Skin of body (tissue), 2 donors: Measurements from ENCODE around the gene RALGAPA2. TPM values are rescaled to one million over a fixed set of nuclear protein-coding genes. Genes with fewer than 3 reads are reported as not detected.

Source experiments
- DNase-seq: peaks from one replicate; lab custom pipeline; 2025; lab: John Stamatoyannopoulos, UW
- total RNA-seq: library from RNA; depleted of rRNA; stranded (reverse); fragments of >200 nt; gene quantifications from one replicate; pipeline ENCODE4 v1.2.3, GENCODE V29; 2014

Gene RALGAPA2
- total RNA-seq, 1 donor from 2014 or later: 31.9 TPM

GRCh38 chr20:20721489-20721888, 9.0 kb upstream of the RALGAPA2 start:
- DNase-seq: no peak

DNA sequence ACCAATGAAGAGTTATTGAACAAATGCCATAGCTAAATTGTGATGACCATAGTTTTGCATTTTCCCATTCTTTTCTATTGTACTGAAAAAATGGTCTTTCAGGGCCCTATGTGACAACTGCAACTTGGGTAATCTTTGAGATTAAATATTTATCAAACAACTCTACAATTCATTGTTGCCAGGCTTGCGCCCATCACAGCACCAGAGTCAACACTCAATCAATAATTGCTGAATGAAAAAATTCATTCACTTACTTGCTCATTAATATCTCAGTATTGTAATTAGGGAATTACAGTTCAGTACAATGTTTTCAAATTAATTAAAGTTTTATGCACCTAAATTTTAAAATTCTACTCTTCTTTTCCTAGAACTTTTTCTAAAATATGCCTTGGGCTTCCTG, 7.7 kb upstream of the RALGAPA2 start:
- no peak for DNase-seq

GRCh38 chr20:20719411-20719810, 7.0 kb upstream of the RALGAPA2 start:
- DNase-seq: no peak

DNA sequence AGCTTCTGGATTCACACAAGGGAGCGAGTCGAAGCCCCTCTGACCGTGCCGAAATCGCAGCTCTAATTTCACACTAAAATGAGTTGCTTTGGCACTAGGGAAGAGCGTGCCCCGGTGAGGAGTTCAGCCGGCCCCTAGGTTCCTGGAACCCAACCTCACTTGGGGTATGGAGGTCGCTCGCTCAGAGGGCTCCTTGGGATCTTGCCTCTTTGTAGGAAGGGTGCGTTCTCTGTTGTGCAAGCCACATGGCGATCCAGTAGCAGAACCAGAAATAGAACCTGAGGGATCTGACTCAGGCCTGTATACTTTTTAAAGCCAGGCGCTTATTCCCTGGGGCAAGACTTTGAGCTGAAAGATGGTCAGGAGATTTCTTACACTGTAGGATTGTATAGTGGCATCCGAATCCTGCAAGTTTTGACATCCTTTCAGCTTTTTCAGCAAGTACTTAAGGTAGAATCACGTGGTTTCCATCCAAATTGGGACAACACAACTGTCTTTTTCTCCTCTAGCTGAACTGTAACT, 861 bp upstream of the RALGAPA2 start:
- no peak for DNase-seq

DNA sequence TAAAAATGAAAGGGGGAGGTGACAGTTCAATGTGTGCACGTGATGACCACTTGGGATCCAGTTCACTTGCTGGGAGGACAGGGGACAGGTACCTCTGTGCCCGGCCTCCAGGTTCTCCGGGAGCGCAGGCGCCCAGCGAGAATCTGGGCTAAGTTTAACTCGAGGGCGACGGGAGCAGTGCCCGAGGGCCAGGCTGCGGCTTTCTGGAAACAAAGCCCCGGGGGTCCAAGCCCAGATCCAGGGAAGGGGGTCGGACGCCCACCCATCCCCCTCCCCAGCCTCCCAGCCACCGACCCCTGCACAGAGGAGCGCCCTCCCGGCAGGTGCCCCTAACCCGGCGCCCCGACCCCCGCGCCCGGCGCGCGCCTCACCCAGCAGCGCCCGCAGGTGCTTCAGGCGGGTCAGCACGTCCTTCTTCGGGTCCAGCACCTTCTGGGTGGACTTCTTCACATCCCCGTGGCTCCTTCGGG, 405 bp downstream of the RALGAPA2 start:
- DNase-seq: no peak

- no peak for DNase-seq
These were observed 1.0 kb downstream of the RALGAPA2 start for GRCh38 chr20:20711413-20711812.

- DNase-seq: no peak
These were observed 1.8 kb downstream of the RALGAPA2 start for GRCh38 chr20:20710443-20711315.

GRCh38 chr20:20709887-20710286, 2.6 kb downstream of the RALGAPA2 start:
- no peak for DNase-seq

GRCh38 chr20:20706285-20706684, 6.2 kb downstream of the RALGAPA2 start:
- no peak for DNase-seq

GRCh38 chr20:20702330-20703245, 9.9 kb downstream of the RALGAPA2 start:
- DNase-seq: no peak

DNA sequence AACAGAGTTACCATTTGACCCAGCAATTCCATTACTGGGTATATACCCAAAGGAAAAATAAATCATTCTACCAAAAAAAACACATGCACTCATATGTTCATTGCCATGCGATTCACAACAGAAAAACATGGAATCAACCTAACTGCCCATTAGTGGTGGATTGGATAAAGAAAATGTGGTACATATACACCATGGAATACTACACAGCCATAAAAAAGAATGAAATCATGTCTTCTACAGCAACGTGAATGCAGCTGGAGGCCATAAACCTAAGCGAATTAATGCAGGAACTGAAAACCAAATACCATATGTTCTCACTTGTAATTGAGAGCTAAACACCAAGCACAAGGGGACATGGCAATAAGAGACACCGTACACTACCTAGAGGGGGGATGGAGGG, 12.5 kb downstream of the RALGAPA2 start:
- no peak for DNase-seq

GRCh38 chr20:20699144-20699543, 13.3 kb downstream of the RALGAPA2 start:
- no peak for DNase-seq

DNA sequence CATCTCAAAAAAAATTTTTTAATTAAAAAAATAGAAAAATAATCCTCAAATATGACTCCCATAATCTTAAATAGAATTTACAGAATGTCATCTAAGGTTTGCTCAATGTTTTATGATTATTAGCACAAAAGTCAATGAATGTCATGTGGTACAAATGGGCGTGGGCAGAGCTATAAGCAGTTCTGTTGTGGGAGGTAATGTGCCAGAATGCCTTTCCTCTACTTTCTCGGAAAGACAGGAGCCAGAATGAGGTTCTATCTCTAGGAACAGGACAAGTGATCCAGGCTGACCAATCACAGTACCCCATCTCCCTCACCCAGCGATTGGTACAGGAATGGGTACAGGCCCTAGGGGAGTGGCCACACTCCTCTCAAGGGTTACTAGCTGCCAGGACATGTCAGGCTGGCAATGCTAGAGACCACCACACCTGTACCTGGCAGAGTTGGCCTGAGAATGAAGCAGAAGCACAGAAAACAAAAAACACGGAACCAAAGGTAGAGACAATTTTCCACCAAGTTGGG, 15.1 kb downstream of the RALGAPA2 start:
- DNase-seq: no peak

- no peak for DNase-seq
These were observed 17.1 kb downstream of the RALGAPA2 start for GRCh38 chr20:20695250-20695816.

DNA sequence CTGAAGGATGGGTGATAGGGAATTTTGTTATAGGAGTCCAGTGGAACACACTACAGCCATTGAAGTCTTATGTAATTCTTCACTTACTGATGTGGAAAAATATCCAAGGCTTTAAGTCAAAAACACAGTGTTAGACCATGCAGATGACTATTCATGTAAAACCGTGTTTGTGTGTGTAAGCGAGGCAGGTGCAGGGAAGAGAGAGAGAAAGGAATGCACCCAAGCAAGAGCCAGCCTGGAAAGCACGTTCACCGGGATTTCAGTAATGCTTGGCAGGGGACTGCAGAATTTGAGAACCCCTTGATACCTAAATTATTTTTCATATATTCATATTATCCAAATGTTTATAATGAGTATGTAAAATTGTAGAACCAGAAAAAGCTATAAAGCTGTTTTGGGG, 17.9 kb downstream of the RALGAPA2 start:
- no peak for DNase-seq

DNA sequence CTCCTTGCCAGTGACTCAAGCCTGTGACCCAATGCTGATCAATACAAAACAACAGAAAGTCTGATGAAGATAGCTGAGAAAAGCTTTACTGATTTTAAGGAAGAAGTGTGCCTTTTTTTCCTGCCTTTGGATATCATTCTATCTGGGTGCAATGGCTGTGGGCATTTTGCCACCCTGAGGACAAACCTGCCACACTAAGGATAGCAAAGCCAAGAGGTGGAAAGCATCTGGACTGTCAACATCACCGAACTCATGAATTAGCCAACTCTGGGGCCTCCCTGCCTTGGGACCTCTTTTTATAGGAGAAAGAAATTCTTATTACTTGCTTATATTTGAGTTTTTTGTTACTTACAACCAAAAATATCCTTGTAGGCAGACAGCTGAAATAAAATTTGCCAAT, 19.9 kb downstream of the RALGAPA2 start:
- no peak for DNase-seq

GRCh38 chr20:20691477-20692235, 20.8 kb downstream of the RALGAPA2 start:
- no peak for DNase-seq

DNA sequence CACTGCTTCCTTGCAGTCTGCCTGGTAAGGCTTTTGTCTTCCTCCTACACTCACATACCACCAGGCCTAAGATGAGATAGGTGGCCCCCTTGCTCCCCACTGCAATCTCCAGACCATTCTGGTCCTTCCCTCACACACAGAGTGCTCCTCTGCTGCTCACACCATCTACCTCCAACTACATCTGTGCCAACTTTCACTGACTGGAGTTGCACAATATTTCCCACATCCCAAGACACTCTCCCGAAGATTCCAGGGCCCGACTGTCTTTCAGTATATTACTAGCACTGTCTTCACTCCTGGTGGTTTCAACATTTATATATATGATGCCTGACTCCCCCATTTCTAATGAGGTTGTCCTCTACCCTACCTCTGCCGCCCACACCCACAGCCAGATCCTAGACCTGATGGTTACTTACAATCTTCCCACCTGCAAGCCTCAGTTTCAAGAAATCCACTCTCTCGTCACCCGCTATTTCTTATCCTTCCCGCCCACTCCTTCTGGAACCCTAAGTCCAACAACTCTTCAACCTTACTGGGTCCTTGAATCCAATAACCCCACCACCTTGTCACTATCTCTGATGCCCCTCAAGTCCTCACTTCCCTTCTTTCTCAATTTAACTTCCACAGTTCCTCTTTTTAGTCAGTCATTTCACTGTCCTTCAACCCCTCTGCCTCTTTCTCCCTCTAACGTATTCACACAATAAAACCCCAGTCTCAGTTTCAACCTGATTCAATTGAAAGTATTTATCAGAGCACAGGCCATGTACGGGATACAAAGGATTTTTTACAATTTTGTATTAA, 21.6 kb downstream of the RALGAPA2 start:
- DNase-seq: no peak

- DNase-seq: no peak
These were observed 25.1 kb downstream of the RALGAPA2 start for GRCh38 chr20:20687319-20687718.

GRCh38 chr20:20685635-20686034, 26.8 kb downstream of the RALGAPA2 start:
- DNase-seq: no peak
